ENCODE data around the gene SH3BGRL3.
"Not testable (repeated sequence)": the region's sequence is repeated elsewhere in the genome, so short reads cannot be mapped to it uniquely, and the experiment has no call there.

DNA sequence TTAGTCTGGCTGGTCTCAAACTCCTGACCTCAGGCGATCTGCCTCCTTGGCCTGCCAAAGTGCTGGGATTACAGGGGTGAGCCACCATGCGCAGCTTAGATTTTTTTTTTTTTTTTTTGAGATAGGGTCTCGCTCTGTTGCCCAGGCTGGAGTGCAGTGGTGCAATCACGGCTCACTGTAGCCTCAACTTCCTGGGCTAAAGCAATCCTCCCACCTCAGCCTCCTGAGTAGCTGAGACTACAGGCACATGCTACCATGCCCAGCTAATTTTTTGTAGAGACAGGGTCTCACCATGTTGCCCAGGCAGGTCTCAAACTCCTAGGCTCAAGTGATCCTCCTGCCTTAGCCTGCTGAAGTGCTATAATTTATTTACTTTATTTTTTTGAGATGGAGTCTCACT is 49.5 kb downstream of the SH3BGRL3 start:
- TF ChIP-seq EP300 (IDR thresholded peaks at IDR 0.05); CTCF (IDR thresholded peaks at IDR 0.05); POLR2AphosphoS2 (conservative IDR thresholded peaks at IDR 0.05; ENCODE audit: low read length): not testable (repeated sequence)

All from A549 (cell line).